ENCODE measurements around the gene CAB39. TPM values are rescaled to one million over a fixed set of nuclear protein-coding genes. Genes with fewer than 3 reads are reported as not detected.

Gene CAB39
- total RNA-seq, 1 donor from 2014 or later = 92.2 TPM

DNA sequence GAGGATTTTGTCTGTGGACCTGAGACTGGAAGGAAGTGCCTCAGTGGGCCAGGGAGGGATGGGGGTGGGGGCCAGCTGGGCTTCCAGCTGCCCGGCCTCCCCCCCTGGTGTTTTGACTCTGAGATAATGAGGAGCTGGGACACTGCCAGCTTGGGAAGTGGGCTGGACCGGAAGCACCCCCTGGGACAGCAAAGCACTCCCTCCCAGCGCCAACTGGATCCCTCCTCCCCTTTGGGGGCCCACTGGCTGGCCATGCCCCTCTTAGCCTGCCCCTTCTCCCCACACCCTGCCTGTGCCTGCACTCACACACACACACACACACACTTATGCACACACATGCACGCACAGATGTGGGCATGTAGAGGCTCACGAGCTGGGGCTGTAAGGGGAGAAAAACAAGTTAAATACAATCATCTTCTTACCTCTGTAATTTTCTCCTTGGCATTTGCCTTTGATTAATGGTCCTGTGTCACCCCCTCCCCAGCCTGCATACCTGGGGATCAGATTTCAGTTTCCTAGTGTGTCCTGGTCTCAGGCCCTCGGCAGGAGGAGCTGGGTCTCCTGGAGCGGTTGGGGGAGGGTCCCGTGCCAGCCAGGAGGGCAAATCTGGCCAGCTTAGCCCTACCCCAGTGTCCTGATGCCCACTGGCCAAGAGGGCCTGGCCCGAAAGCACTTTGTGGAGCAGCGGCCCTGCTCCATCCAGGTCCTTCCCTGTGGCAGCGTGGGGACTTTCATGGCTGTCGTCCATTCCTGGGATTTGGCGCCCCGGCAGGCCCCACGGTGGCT, 155.7 kb downstream of the CAB39 start:
- Histone ChIP-seq H3K27me3 (ENCODE audit: low read depth) (peaks cover 26% of the 10 kb centered on the region), H3K36me3 (no peaks in the 10 kb centered on the region), H3K27ac (replicated peaks) (peak overlapping the region; percentile 46), H3K9me3 (replicated peaks) (no peaks in the 10 kb centered on the region), H3K4me1 (peaks cover 63% of the 10 kb centered on the region), H3K4me3 (no peak overlapping the region)
- TF ChIP-seq, protein P1, sequence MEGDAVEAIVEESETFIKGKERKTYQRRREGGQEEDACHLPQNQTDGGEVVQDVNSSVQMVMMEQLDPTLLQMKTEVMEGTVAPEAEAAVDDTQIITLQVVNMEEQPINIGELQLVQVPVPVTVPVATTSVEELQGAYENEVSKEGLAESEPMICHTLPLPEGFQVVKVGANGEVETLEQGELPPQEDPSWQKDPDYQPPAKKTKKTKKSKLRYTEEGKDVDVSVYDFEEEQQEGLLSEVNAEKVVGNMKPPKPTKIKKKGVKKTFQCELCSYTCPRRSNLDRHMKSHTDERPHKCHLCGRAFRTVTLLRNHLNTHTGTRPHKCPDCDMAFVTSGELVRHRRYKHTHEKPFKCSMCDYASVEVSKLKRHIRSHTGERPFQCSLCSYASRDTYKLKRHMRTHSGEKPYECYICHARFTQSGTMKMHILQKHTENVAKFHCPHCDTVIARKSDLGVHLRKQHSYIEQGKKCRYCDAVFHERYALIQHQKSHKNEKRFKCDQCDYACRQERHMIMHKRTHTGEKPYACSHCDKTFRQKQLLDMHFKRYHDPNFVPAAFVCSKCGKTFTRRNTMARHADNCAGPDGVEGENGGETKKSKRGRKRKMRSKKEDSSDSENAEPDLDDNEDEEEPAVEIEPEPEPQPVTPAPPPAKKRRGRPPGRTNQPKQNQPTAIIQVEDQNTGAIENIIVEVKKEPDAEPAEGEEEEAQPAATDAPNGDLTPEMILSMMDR (IDR thresholded peaks at IDR 0.05; ENCODE audit: borderline replicate concordance) = no peak
- intact Hi-C loops (cut with micrococcal nuclease) = no loop called here
- no peak for DNase-seq

DNA sequence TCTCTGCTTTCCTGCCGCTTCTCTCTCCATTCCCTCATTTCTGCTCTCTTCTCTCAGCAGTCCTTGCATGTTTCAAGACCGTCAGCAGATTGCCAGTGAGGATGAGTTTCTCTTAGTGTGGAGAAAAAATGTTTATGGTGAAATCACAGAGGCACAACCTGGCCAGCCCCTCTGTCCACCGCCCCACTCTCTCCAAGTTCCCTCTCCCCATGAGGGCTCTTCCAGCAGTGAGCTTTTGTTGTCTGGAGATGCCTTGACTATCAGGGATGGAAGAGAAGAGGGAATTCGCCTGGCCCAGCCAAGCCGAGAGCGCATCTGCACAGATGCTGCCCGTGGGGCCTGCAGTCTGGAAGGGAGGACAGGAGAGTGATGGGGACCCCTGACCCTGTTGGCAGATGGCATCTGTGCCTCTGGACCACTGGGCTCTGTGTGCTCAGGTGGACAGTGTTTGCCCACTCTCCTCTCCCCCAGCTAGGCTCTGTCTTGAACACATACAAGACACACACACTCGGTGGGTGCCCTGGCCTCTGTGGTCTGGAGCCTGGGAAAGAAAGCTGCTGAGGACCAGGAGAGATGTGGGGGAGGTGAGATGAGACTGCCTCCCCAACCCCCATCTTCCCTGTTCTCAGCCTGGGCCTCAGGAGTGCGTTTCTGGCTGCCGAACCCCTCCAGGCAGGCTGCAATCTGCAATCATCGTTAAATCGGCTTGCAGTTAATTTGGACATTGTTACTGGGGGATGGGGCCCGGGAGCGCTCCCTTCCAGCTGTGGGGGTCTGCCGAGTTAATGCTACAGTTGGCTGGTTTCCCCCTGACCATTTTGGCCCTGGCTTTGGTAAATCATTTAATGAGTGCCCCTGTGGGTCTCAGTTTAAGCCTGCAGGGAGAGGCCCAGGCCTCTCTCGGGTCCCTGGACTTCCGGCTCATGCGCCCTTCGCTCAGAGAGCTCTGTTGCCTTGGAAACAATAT, 156.6 kb downstream of the CAB39 start:
- TF ChIP-seq, protein P1 (IDR thresholded peaks at IDR 0.05; ENCODE audit: borderline replicate concordance) = no peak
- Histone ChIP-seq H3K9me3 (replicated peaks) (no peaks in the 10 kb centered on the region), H3K27ac (replicated peaks) (peak overlapping the region; percentile 46), H3K4me1 (peaks cover 61% of the 10 kb centered on the region), H3K27me3 (ENCODE audit: low read depth) (peaks cover 17% of the 10 kb centered on the region), H3K36me3 (no peaks in the 10 kb centered on the region), H3K4me3 (no peak overlapping the region)
- DNase-seq = no peak
- intact Hi-C loops (cut with micrococcal nuclease) = no loop called here

DNA sequence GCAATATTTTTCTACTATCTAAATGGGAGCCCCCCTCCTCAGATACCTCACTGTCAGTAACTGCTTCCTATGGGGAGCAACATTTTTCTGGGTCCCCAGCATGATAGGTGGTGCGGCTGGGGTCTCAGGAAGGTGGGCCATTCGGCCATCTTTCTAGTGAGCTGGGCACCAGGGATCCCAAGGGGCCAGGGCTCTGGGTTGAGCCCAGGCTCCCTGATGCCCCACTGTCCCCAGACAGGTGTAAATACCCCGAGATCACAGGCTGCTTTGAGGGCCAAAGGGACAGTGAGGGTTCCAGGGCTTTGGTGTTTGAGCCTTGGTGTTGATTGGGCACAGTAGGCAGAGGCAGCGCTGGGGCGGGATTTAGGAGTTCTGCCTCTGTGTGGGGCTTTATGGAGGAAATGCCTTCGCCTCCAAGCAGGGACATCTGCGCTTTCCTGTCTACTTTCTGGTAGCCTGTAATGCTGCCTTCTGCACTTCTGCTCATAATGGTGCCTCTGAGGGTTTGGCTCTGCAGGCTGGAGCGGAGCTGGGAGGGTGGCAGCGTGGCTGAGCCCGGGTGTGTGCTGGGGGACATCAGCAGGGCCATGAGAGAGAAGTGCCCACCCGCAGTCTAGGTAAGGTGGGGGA, 157.4 kb downstream of the CAB39 start:
- no peak for DNase-seq
- H3K27me3 ChIP-seq (ENCODE audit: low read depth) = peaks cover 9% of the 10 kb centered on the region
- H3K27ac ChIP-seq (replicated peaks) = no peak overlapping the region
- H3K4me1 ChIP-seq = peaks cover 55% of the 10 kb centered on the region
- TF ChIP-seq, protein P1 (IDR thresholded peaks at IDR 0.05; ENCODE audit: borderline replicate concordance) = no peak
- H3K4me3 ChIP-seq = no peak overlapping the region
- intact Hi-C loops (cut with micrococcal nuclease) = no loop called here
- no peaks in the 10 kb centered on the region for H3K9me3 ChIP-seq (replicated peaks)
- no peaks in the 10 kb centered on the region for H3K36me3 ChIP-seq

Other genes with a start within 250 kb of the CAB39 start
- gene ITM2C, start 152.1 kb downstream of the CAB39 start, total RNA-seq = 25.5 TPM
- not detected for gene GPR55, start 212.4 kb downstream of the CAB39 start, total RNA-seq

Data from left ventricle myocardium inferior (tissue), 1 donor.